Measurements from ENCODE around the gene ZSCAN32. TPM values are rescaled to one million over a fixed set of nuclear protein-coding genes. Genes with fewer than 3 reads are reported as not detected.

The ZSCAN32 gene
- total RNA-seq, 4 donors from 2014 or later = 6.5 to 16.6 (median 11.1) TPM

- no peak for TF ChIP-seq CTCF (IDR thresholded peaks at IDR 0.05)
- ATAC-seq (ENCODE audit: low FRiP score) (no peak), DNase-seq (ENCODE audit: low spot score) (no peak)
These were observed 13.1 kb upstream of the ZSCAN32 start for GRCh38 chr16:3413730-3414379.

GRCh38 chr16:3408561-3409197, 7.9 kb upstream of the ZSCAN32 start:
- no peak for DNase-seq (ENCODE audit: low spot score)
- no peak for TF ChIP-seq CTCF (IDR thresholded peaks at IDR 0.05)
- ATAC-seq (ENCODE audit: low FRiP score) = no peak

- no peak for ATAC-seq (ENCODE audit: low FRiP score)
- TF ChIP-seq CTCF (IDR thresholded peaks at IDR 0.05) = no peak
- no peak for DNase-seq (ENCODE audit: low spot score)
These were observed 1.1 kb upstream of the ZSCAN32 start for GRCh38 chr16:3401719-3402397.

- no peak for ATAC-seq (ENCODE audit: low FRiP score)
- TF ChIP-seq CTCF (IDR thresholded peaks at IDR 0.05) = no peak
These were observed 392 bp downstream of the ZSCAN32 start for GRCh38 chr16:3400446-3400778.

GRCh38 chr16:3389663-3390338, 11.0 kb downstream of the ZSCAN32 start:
- no peak for DNase-seq (ENCODE audit: low spot score)
- no peak for TF ChIP-seq CTCF (IDR thresholded peaks at IDR 0.05)
- no peak for ATAC-seq (ENCODE audit: low FRiP score)

More at GRCh38 chr16:3400446-3400778, 392 bp downstream of the ZSCAN32 start:
- no peak for DNase-seq (ENCODE audit: low spot score)

GRCh38 chr16:3388325-3388724, 12.5 kb downstream of the ZSCAN32 start:
- DNase-seq (ENCODE audit: low spot score) (no peak), ATAC-seq (ENCODE audit: low FRiP score) (no peak)
- no peak for TF ChIP-seq CTCF (IDR thresholded peaks at IDR 0.05)
